SK-N-SH treated with all-trans-retinoic acid at 6 μM for 48 hours (cell line): ENCODE results near the gene RAB7A.

Experiments used
- ATAC-seq: fragments of 200-7000 bp; cut with Tn5 transposase; 3 replicates; pipeline ENCODE4 v1.9.1; 2020; ENCODE audit warnings: mild to moderate bottlenecking, moderate library complexity
- ARNTL ChIP-seq: fragments of 450-650 bp; formaldehyde crosslinking; IDR thresholded peaks from 2 replicates; pipeline ENCODE4 v1.5.0; 2020; ENCODE audit warnings: low read depth, mild to moderate bottlenecking, moderate library complexity, borderline replicate concordance
- CREB5 ChIP-seq: fragments of 250-450 bp; sonication (Bioruptor Pico); IDR thresholded peaks from 2 replicates; pipeline ENCODE4 v1.5.1; 2020; ENCODE audit warnings: low read depth, mild to moderate bottlenecking, moderate library complexity
- CSDC2 ChIP-seq: fragments of 250-450 bp; sonication (Bioruptor Pico); IDR thresholded peaks from 2 replicates; pipeline ENCODE4 v1.5.0; 2020; ENCODE audit warnings: mild to moderate bottlenecking, moderate library complexity
- ESRRG ChIP-seq: fragments of 250-450 bp; sonication (Bioruptor Pico); IDR thresholded peaks from 2 replicates; pipeline ENCODE4 v1.6.1; 2021; ENCODE audit warnings: mild to moderate bottlenecking
- ISL1 ChIP-seq: fragments of 250-450 bp; sonication (Bioruptor Pico); IDR thresholded peaks from 2 replicates; pipeline ENCODE4 v2.1.2; 2022; ENCODE audit warnings: mild to moderate bottlenecking, moderate library complexity
- OSR1 ChIP-seq: fragments of 250-450 bp; sonication (Bioruptor Pico); IDR thresholded peaks from 2 replicates; pipeline ENCODE4 v1.8.0; 2022; ENCODE audit warnings: moderate library complexity, mild to moderate bottlenecking, inconsistent platforms
- POU6F1 ChIP-seq: fragments of 250-450 bp; sonication (Bioruptor Pico); IDR thresholded peaks from 2 replicates; pipeline ENCODE4 v1.8.0; 2021; ENCODE audit warnings: low read depth, mild to moderate bottlenecking, moderate library complexity, borderline replicate concordance
- RARB ChIP-seq: fragments of 250-450 bp; sonication (Bioruptor Pico); IDR thresholded peaks from 2 replicates; pipeline ENCODE4 v1.8.0; 2021; ENCODE audit warnings: mild to moderate bottlenecking, moderate library complexity
- SNAI2 ChIP-seq: fragments of 250-450 bp; sonication (Bioruptor Pico); IDR thresholded peaks from 2 replicates; pipeline ENCODE4 v1.5.0; 2020; ENCODE audit warnings: mild to moderate bottlenecking, moderate library complexity
- TCF4 ChIP-seq: fragments of 250-450 bp; sonication (Bioruptor Pico); IDR thresholded peaks from 2 replicates; pipeline ENCODE4 v1.8.0; 2021; ENCODE audit warnings: mild to moderate bottlenecking, moderate library complexity, borderline replicate concordance
- ZFP3 ChIP-seq: fragments of 250-450 bp; sonication (Bioruptor Pico); IDR thresholded peaks from 2 replicates; pipeline ENCODE4 v1.5.0; 2020; ENCODE audit warnings: mild to moderate bottlenecking, moderate library complexity
- ZFP30 ChIP-seq: fragments of 450-650 bp; formaldehyde crosslinking; IDR thresholded peaks from 2 replicates; pipeline ENCODE4 v1.5.0; 2022; ENCODE audit warnings: mild to moderate bottlenecking, moderate library complexity
- ZNF565 ChIP-seq: fragments of 450-650 bp; formaldehyde crosslinking; conservative IDR thresholded peaks from 2 replicates; pipeline ENCODE4 v1.5.0; 2020; ENCODE audit warnings: low read depth, mild to moderate bottlenecking, moderate library complexity
- ZNF70 ChIP-seq: fragments of 450-650 bp; formaldehyde crosslinking; IDR thresholded peaks from 2 replicates; pipeline ENCODE4 v1.5.0; 2020; ENCODE audit warnings: mild to moderate bottlenecking, moderate library complexity
- ZNF8 ChIP-seq: fragments of 450-650 bp; formaldehyde crosslinking; IDR thresholded peaks from 2 replicates; pipeline ENCODE4 v1.5.0; 2020; ENCODE audit warnings: mild to moderate bottlenecking, moderate library complexity
- TF ChIP-seq, protein P1 (sequence below): fragments of 250-450 bp; sonication (Bioruptor Pico); IDR thresholded peaks from 2 replicates; pipeline ENCODE4 v1.5.1; 2021; ENCODE audit warnings: mild to moderate bottlenecking, moderate library complexity
- TF ChIP-seq, protein P2 (sequence below): fragments of 250-450 bp; sonication (Bioruptor Pico); IDR thresholded peaks from 2 replicates; pipeline ENCODE4 v1.8.0; 2020; ENCODE audit warnings: mild to moderate bottlenecking, moderate library complexity, borderline replicate concordance
- TF ChIP-seq, protein P3 (sequence below): fragments of 250-450 bp; sonication (Bioruptor Pico); IDR thresholded peaks from 2 replicates; pipeline ENCODE4 v1.5.0; 2020; ENCODE audit warnings: mild to moderate bottlenecking, moderate library complexity

RAB7A gene

GRCh38 chr3:128760881-128761280 lies 34.9 kb downstream of the RAB7A start (continued):
- TF ChIP-seq, protein P1, sequence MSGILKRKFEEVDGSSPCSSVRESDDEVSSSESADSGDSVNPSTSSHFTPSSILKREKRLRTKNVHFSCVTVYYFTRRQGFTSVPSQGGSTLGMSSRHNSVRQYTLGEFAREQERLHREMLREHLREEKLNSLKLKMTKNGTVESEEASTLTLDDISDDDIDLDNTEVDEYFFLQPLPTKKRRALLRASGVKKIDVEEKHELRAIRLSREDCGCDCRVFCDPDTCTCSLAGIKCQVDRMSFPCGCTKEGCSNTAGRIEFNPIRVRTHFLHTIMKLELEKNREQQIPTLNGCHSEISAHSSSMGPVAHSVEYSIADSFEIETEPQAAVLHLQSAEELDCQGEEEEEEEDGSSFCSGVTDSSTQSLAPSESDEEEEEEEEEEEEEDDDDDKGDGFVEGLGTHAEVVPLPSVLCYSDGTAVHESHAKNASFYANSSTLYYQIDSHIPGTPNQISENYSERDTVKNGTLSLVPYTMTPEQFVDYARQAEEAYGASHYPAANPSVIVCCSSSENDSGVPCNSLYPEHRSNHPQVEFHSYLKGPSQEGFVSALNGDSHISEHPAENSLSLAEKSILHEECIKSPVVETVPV, result no peak
- TF ChIP-seq ZNF8 (CRISPR knock-in tag) (no peak), ZFP30 (CRISPR knock-in tag) (no peak), ISL1 (no peak)

- no peak for ATAC-seq
- TF ChIP-seq RARB (CRISPR knock-in tag), result no peak
These were observed 35.4 kb downstream of the RAB7A start for GRCh38 chr3:128761392-128761791.

GRCh38 chr3:128763967-128764366 lies 38.0 kb downstream of the RAB7A start:
- no peak for TF ChIP-seq OSR1 (CRISPR knock-in tag)
- TF ChIP-seq ARNTL (CRISPR knock-in tag), result no peak
- no peak for TF ChIP-seq CSDC2 (CRISPR knock-in tag)
- TF ChIP-seq, protein P2, sequence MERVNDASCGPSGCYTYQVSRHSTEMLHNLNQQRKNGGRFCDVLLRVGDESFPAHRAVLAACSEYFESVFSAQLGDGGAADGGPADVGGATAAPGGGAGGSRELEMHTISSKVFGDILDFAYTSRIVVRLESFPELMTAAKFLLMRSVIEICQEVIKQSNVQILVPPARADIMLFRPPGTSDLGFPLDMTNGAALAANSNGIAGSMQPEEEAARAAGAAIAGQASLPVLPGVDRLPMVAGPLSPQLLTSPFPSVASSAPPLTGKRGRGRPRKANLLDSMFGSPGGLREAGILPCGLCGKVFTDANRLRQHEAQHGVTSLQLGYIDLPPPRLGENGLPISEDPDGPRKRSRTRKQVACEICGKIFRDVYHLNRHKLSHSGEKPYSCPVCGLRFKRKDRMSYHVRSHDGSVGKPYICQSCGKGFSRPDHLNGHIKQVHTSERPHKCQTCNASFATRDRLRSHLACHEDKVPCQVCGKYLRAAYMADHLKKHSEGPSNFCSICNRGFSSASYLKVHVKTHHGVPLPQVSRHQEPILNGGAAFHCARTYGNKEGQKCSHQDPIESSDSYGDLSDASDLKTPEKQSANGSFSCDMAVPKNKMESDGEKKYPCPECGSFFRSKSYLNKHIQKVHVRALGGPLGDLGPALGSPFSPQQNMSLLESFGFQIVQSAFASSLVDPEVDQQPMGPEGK, result no peak
- TF ChIP-seq, protein P1, result no peak
- TF ChIP-seq, protein P3, sequence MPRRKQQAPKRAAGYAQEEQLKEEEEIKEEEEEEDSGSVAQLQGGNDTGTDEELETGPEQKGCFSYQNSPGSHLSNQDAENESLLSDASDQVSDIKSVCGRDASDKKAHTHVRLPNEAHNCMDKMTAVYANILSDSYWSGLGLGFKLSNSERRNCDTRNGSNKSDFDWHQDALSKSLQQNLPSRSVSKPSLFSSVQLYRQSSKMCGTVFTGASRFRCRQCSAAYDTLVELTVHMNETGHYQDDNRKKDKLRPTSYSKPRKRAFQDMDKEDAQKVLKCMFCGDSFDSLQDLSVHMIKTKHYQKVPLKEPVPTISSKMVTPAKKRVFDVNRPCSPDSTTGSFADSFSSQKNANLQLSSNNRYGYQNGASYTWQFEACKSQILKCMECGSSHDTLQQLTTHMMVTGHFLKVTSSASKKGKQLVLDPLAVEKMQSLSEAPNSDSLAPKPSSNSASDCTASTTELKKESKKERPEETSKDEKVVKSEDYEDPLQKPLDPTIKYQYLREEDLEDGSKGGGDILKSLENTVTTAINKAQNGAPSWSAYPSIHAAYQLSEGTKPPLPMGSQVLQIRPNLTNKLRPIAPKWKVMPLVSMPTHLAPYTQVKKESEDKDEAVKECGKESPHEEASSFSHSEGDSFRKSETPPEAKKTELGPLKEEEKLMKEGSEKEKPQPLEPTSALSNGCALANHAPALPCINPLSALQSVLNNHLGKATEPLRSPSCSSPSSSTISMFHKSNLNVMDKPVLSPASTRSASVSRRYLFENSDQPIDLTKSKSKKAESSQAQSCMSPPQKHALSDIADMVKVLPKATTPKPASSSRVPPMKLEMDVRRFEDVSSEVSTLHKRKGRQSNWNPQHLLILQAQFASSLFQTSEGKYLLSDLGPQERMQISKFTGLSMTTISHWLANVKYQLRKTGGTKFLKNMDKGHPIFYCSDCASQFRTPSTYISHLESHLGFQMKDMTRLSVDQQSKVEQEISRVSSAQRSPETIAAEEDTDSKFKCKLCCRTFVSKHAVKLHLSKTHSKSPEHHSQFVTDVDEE, result no peak
- no peak for TF ChIP-seq ESRRG
- no peak for TF ChIP-seq SNAI2 (CRISPR knock-in tag)
- TF ChIP-seq ZNF8 (CRISPR knock-in tag), result no peak
- no peak for TF ChIP-seq ZFP30 (CRISPR knock-in tag)
- no peak for TF ChIP-seq ISL1
- no peak for TF ChIP-seq RARB (CRISPR knock-in tag)
- no peak for ATAC-seq

GRCh38 chr3:128764863-128765262 lies 38.9 kb downstream of the RAB7A start:
- ATAC-seq, result no peak
- no peak for TF ChIP-seq TCF4
- TF ChIP-seq, protein P1, result no peak
- no peak for TF ChIP-seq ZFP30 (CRISPR knock-in tag)
- TF ChIP-seq ISL1, result no peak
- TF ChIP-seq ESRRG, result no peak
- no peak for TF ChIP-seq POU6F1 (CRISPR knock-in tag)
- TF ChIP-seq ZNF70 (CRISPR knock-in tag), result no peak
- TF ChIP-seq ZNF565 (CRISPR knock-in tag), result no peak
- TF ChIP-seq SNAI2 (CRISPR knock-in tag), result no peak
- TF ChIP-seq CSDC2 (CRISPR knock-in tag), result no peak
- no peak for TF ChIP-seq ZFP3 (CRISPR knock-in tag)
- TF ChIP-seq, protein P3, result no peak
- TF ChIP-seq ZNF8 (CRISPR knock-in tag), result no peak
- TF ChIP-seq CREB5, result no peak
